Stimulated activated CD4-positive, alpha-beta T cell treated with anti-CD3 and anti-CD28 coated beads, TNF-alpha, amount 100 ng/mL, for 1 hour (primary cell): ENCODE results near the gene SRL.
A peak's percentile ranks its signal among the peaks of the same experiment; 100 is the strongest.
"Not testable (repeated sequence)": the region's sequence is repeated elsewhere in the genome, so short reads cannot be mapped to it uniquely, and the experiment has no call there.

Source experiments
- DNase-seq, 3 donors: peaks; one replicate each; pipeline ENCODE4 v3.0.0-alpha.2; 2020; ENCODE audit warnings: low read depth in 3 of 3, low spot score in 1 of 3

SRL gene

GRCh38 chr16:4166821-4167220 lies 75.1 kb downstream of the SRL start:
- DNase-seq, result no peak

DNA sequence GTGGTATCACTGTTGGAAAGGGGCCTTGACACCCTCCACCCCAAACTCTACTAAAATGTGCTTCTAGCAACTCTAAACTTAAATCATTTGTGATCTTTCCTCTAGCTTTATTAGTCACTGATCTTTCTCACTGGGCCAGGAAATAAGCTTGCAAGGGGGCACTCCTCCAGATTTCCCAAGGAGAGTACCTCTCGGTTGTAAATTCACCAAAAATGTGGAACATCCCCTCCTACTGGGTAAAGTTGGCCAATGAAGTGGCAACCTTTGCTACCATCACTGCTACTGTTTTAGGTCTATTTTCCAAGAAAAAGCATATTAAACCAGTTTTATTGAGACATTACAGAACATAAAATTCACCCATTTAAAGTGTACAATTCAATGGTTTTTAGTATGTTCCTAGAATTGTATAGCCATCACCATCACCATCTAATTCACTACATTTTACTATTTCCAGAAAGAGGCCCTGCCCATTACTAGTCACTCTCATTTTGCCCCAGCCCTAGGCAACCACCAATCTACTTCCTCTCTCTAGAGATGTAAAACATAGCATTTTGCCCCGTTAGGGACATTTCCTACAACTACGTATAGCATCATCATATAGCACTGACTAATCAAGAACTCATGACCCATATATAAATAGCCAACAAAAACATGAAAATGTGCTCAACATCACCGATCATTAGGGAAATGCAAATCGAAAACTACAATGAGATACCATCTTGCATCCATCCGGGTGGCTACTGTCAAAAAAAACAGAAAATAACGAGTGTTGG lies 81.0 kb downstream of the SRL start:
- DNase-seq, result no peak

GRCh38 chr16:4159726-4160125 lies 82.2 kb downstream of the SRL start:
- DNase-seq, result no peak

DNA sequence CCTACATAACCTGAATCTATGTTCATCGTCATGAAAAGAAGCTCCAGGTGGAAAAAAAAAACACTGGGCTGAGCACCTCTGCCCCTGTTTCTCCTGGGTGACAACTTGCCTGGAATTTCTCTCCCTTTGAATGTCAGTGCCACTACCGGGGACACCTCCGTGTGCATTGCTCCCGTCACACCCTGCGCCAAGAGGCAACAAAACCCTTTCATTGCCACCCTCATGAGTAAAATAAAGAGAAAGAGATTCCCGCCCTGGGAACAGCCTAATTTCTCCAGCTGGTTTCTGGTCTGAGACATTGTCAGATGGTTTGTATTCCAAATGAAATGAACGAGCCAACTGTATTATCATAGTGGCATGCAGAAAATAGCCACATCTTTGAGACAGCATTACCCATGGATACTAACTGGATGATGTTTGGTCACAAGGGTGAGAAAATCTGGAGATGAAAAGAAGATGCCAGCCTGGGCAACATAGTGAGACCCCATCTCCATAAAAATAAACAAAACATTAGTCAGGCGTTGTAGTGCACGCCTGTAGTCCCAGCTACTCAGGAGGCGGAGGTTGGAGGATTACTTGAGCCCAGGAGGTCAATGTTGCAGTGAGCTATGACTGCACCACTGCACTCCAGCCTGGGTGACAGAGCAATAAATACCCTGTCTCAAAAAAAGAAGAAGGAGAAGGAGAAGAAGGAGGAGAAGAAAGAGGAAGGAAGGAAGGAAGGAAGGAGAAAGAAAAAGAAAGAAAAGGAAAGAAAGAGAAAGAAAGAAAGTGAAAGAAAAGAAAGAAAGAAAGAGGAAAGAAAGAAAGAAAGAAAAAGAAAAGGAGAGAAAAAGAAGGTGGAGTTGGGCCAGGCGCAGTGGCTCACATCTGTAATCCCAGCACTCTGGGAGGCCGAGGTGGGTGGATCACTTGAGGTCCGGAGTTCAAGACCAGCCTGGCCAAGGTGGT lies 83.5 kb downstream of the SRL start:
- no peak for DNase-seq

GRCh38 chr16:4157376-4157825 lies 84.5 kb downstream of the SRL start:
- no peak for DNase-seq

DNA sequence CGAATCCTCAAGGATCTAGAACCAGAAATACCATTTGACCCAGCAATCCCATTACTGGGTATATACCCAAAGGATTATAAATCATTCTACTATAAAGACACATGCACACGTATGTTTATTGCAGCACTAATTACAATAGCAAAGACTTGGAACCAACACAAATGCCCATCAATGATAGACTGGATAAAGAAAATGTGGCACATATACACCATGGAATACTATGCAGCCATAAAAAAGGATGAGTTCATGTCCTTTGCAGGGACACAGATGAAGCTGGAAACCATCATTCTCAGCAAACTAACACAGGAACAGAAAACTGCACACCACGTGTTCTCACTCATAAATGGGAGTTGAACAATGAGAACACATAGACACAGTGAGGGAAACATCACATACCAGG lies 85.4 kb downstream of the SRL start:
- DNase-seq, result not testable (repeated sequence)

DNA sequence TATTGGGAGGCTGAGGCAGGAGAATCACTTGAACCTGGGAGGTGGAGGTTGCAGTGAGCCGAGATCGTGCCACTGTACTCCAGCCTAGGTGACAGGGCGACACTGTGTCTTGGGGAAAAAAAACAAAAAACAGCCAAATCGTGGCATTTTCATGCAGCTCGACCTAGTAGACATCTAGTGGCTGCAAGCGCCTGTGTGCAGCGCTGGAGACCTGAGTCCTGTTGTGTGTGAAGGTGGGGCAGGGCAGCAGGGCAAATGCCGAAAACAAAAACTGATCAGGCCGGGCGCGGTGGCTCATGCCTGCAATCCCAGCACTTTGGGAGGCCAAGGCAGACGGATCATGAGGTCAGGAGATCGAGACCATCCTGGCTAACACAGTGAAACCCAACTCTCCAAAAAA lies 88.5 kb downstream of the SRL start:
- DNase-seq, result not testable (repeated sequence)

GRCh38 chr16:4152267-4152666 lies 89.6 kb downstream of the SRL start:
- no peak for DNase-seq

- DNase-seq, result no peak
Measured at GRCh38 chr16:4147236-4147635, 94.6 kb downstream of the SRL start.

DNA sequence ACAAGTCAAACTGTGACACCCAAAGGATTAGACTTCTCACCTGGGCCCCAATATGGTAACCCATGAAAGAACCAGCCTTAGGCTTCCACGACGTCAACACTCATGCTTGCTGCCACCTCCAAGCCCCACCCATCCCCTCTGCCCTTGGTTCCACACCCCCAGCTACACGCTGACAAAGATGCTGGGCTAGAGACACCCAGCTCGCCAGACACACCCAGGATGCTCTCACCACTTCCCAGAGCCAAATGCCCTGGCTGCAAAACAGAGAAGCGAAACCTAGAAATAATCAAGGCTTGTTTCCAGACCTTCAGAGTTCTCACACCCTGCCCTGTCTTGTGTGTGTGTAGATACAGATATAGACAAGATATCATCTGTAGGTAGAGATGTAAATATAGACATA lies 99.6 kb downstream of the SRL start:
- DNase-seq, result peak in 1 of 3 donors; percentile 8

GRCh38 chr16:4141604-4142003 lies 100.3 kb downstream of the SRL start:
- DNase-seq, result no peak

GRCh38 chr16:4140652-4141051 lies 101.2 kb downstream of the SRL start:
- DNase-seq, result no peak

DNA sequence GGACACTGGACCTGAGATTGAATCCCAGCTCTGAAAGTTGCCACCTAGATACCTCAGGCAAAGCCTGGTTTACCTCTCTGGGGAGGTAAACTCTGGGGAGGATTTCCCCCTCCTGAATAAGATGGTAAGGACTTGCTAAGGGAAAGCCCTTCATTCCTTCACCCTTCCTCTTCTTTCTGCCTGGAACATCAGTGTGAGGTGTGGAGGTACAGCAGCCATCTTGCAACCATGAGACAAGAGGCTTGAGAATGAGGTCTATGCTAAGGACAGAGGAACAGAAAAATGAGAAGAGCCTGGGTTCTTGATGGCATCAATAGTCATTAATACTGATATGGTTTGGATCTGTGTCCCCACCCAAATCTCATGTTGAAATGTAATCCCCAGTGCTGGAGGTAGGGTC lies 101.9 kb downstream of the SRL start:
- no peak for DNase-seq
